Breast epithelium (tissue), 4 donors: Measurements from ENCODE around the gene RPA1. TPM values are rescaled to one million over a fixed set of nuclear protein-coding genes. Genes with fewer than 3 reads are reported as not detected.
"Not testable (repeated sequence)": the region's sequence is repeated elsewhere in the genome, so short reads cannot be mapped to it uniquely, and the experiment has no call there.

Experiments
- DNase-seq, 2 donors: peaks; one replicate each; pipeline ENCODE4 v3.0.0-alpha.2; 2019; ENCODE audit warnings: low spot score in 2 of 2
- H3K27ac ChIP-seq, 2 donors: fragments of 200-600 bp; sonication (generic) in 1 of 2; one replicate each; pipeline ENCODE4 v1.5.1; 2016 to 2019; ENCODE audit warnings: mild to moderate bottlenecking in 1 of 2
- H3K27me3 ChIP-seq, 2 donors: fragments of 200-600 bp; sonication (generic) in 1 of 2; one replicate each; pipeline versions ENCODE4 v1.5.1 to v1.6.0; 2017 to 2019; ENCODE audit warnings: control low read depth in 1 of 2, mild to moderate bottlenecking in 1 of 2
- H3K36me3 ChIP-seq: fragments of 200-600 bp; one replicate; pipeline ENCODE4 v1.5.1; 2019
- H3K4me1 ChIP-seq, 2 donors: fragments of 200-600 bp; sonication (generic); one replicate each; pipeline ENCODE4 v1.5.1; 2016 to 2019; ENCODE audit warnings: control low read depth in 1 of 2
- H3K4me3 ChIP-seq, 3 donors: fragments of 200-600 bp; sonication (generic); 1 replicate in 2 of 3; 2 replicates in 1 of 3; pipeline ENCODE4 v1.5.1; 2016 to 2019; ENCODE audit warnings: mild to moderate bottlenecking in 3 of 3, moderate library complexity in 2 of 3
- H3K9me3 ChIP-seq, 2 donors: fragments of 200-600 bp; sonication (generic) in 1 of 2; one replicate each; pipeline ENCODE4 v1.5.1; 2016 to 2019; ENCODE audit warnings: control low read depth in 1 of 2
- POLR2A ChIP-seq: fragments of 450-650 bp; IDR thresholded peaks from one replicate; pipeline ENCODE4 v1.6.1; 2016; ENCODE audit warnings: antibody characterized with exemption, mild to moderate bottlenecking, moderate library complexity
- POLR2AphosphoS5 ChIP-seq, 3 donors: sonication (generic); formaldehyde crosslinking; IDR thresholded peaks; one replicate each; pipeline ENCODE4 v1.6.1; 2017; ENCODE audit warnings: antibody characterized with exemption in 3 of 3
- intact Hi-C: fragments of 100-400 bp; cut with DNase I; formaldehyde crosslinking; loops from one replicate; pipeline ENCODE4 v1.15.1; 2023; ENCODE audit warnings: low total_unique reads
- total RNA-seq, 3 donors: library from RNA; depleted of rRNA; stranded (reverse); fragments of >200 nt; gene quantifications; one replicate each; pipeline ENCODE4 v1.1.0, GENCODE V29; 2016
- TF ChIP-seq, protein P1 (sequence below), 3 donors: fragments of 450-650 bp; IDR thresholded peaks; one replicate each; pipeline ENCODE4 v1.5.1; 2016 to 2017; ENCODE audit warnings: antibody characterized with exemption in 3 of 3, mild to moderate bottlenecking in 3 of 3, moderate library complexity in 3 of 3

Gene RPA1
- total RNA-seq, 3 donors from 2014 or later: 34.7 to 40.6 (median 34.7) TPM

DNA sequence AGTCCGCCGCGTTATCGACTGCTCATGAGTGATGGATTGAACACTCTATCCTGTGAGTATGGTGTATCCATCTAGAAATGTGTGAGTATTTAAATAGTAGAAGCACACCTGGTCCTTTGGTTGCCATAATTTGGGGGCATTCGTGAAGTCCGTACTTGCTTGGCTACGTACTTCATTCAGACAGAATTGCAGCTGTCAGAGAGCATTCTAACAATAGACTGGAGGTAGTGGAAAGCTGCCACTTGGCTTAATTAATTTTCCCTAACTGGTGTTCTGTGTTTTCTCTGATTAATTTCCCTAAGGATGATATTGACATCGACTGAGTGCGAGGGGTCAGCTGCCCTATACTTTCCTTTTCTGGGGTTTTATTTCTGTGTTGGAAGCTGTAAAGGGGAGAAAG, 14.1 kb downstream of the RPA1 start:
- Histone ChIP-seq H3K4me3 (no peak overlapping the region), H3K27me3 (no peaks in the 10 kb centered on the region), H3K36me3 (no peaks in the 10 kb centered on the region), H3K9me3 (no peaks in the 10 kb centered on the region), H3K4me1 (no peaks in the 10 kb centered on the region), H3K27ac (no peak overlapping the region)
- no peak for DNase-seq
- TF ChIP-seq POLR2A: no peak
- TF ChIP-seq POLR2AphosphoS5 (IDR thresholded peaks at IDR 0.05): no peak
- TF ChIP-seq, protein P1, sequence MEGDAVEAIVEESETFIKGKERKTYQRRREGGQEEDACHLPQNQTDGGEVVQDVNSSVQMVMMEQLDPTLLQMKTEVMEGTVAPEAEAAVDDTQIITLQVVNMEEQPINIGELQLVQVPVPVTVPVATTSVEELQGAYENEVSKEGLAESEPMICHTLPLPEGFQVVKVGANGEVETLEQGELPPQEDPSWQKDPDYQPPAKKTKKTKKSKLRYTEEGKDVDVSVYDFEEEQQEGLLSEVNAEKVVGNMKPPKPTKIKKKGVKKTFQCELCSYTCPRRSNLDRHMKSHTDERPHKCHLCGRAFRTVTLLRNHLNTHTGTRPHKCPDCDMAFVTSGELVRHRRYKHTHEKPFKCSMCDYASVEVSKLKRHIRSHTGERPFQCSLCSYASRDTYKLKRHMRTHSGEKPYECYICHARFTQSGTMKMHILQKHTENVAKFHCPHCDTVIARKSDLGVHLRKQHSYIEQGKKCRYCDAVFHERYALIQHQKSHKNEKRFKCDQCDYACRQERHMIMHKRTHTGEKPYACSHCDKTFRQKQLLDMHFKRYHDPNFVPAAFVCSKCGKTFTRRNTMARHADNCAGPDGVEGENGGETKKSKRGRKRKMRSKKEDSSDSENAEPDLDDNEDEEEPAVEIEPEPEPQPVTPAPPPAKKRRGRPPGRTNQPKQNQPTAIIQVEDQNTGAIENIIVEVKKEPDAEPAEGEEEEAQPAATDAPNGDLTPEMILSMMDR (IDR thresholded peaks at IDR 0.05): no peak
- intact Hi-C loops: no loop called here

DNA sequence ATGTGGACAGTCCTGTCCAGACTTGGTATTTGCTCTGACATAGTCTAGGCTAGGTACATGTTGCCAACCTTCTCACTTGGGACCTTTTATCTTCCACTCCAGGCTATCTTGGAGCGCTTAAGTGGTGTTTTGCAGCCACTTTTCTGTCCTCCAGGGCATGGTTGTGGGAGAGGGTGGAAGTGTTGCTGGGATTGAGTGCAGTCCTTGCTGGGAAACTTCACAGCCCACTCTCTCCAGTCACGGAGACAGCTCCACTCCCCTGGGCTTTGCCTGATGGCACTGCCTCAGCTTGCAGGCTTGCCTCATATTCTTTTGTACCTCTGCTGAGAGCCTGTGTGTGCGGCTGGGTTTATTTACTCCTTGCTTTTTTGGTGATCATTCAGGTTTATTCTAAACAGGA, 17.4 kb downstream of the RPA1 start:
- Histone ChIP-seq H3K9me3 (no peaks in the 10 kb centered on the region), H3K4me3 (no peak overlapping the region), H3K27me3 (no peaks in the 10 kb centered on the region), H3K27ac (no peak overlapping the region), H3K4me1 (no peaks in the 10 kb centered on the region), H3K36me3 (no peaks in the 10 kb centered on the region)
- DNase-seq: no peak
- intact Hi-C loops: no loop called here
- TF ChIP-seq POLR2AphosphoS5 (IDR thresholded peaks at IDR 0.05) (no peak), POLR2A (no peak)
- TF ChIP-seq, protein P1 (IDR thresholded peaks at IDR 0.05): no peak

DNA sequence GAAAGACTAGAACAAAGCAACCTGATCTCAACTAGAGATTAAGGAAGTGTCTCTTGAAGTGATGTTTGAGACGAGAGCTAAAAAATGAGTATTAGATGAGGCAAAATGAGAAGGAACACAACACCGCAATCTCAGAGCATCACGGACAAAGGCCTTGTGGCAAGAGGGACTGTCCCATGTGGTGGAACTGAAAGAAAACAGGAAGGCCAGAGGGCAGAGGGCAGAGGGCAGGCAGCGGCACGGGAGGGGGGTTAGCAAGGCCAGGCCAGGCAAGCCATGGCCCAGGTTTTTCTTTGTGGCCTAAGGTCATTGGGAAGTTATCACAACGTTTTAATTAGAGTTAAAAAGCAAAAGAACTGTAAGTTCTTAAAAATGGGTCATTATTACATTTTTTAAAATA, 22.5 kb downstream of the RPA1 start:
- Histone ChIP-seq H3K4me3 (no peak overlapping the region), H3K27ac (no peak overlapping the region), H3K27me3 (no peaks in the 10 kb centered on the region), H3K4me1 (no peaks in the 10 kb centered on the region), H3K36me3 (no peaks in the 10 kb centered on the region), H3K9me3 (no peaks in the 10 kb centered on the region)
- no peak for DNase-seq
- intact Hi-C loops: no loop called here
- TF ChIP-seq, protein P1 (IDR thresholded peaks at IDR 0.05): no peak
- no peak for TF ChIP-seq POLR2AphosphoS5 (IDR thresholded peaks at IDR 0.05)

DNA sequence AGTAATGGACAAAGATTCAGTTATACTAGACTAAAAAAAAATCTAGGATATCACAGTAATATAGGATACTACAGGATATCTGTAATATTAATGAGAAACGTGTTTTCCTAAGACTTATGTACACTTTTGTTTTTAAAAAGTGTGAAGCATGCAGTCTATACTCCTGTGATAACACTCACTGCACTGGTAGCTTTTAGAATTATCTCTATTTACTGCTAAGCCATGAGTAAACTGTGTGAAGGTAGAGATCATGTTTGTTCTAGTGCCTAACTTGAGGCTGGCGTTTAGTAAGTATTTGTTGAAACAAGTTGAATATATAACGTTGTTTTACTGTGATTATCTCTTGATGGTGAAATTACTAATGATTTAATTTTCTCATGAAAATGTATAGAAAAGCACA, 23.9 kb downstream of the RPA1 start:
- Histone ChIP-seq H3K4me3 (no peak overlapping the region), H3K4me1 (no peaks in the 10 kb centered on the region), H3K9me3 (no peaks in the 10 kb centered on the region), H3K27me3 (no peaks in the 10 kb centered on the region), H3K36me3 (no peaks in the 10 kb centered on the region), H3K27ac (no peak overlapping the region)
- TF ChIP-seq POLR2AphosphoS5 (IDR thresholded peaks at IDR 0.05) (no peak), POLR2A (no peak)
- TF ChIP-seq, protein P1 (IDR thresholded peaks at IDR 0.05): no peak
- DNase-seq: no peak
- intact Hi-C loops: no loop called here

DNA sequence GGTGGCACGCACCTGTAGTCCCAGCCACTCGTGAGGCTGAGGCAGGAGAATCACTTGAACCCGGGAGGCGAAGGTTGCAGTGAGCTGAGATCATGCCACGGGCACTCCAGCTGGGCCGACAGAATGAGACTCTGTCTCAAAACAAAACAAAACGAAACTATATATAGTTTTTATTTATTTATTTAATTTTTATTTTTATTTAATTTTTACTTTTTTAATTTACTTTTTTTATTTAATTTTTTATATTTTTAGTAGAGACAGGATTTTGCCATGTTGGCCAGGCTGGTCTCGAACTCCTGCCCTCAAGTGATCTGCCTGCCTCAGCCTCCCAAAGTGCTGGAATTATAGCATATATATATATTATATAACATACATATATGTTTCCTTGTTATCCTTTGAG, 26.7 kb downstream of the RPA1 start:
- DNase-seq, H3K27me3 ChIP-seq, H3K27ac ChIP-seq, H3K36me3 ChIP-seq, H3K4me3 ChIP-seq, H3K9me3 ChIP-seq, intact Hi-C loops, H3K4me1 ChIP-seq: not testable (repeated sequence)

DNA sequence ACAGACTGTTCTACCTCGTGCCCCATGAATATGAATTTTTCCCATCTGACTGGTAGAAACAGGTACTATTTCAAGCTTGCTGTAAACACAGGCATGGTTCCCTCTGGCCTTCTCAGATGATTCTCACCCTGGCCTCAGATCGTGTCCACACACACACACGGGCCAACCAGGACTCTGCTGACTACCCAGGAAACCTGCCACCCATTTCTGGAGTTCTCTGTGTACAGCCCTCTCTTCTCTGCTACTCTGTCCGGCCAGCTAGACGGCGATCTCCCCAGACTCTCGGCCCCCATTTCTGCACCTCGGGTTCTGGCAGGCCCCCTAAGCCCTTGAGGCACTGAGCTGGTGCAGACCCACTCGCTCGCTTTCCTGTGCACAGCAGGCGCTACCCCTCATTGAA, 31.2 kb downstream of the RPA1 start:
- intact Hi-C loops: no loop called here
- TF ChIP-seq, protein P1 (IDR thresholded peaks at IDR 0.05): no peak
- no peaks in the 10 kb centered on the region for H3K4me1 ChIP-seq
- H3K27ac ChIP-seq: no peak overlapping the region
- no peak for DNase-seq
- H3K4me3 ChIP-seq: no peak overlapping the region
- no peaks in the 10 kb centered on the region for H3K36me3 ChIP-seq
- no peaks in the 10 kb centered on the region for H3K9me3 ChIP-seq
- H3K27me3 ChIP-seq: no peaks in the 10 kb centered on the region
